SK-N-SH treated with all-trans-retinoic acid at 6 μM for 48 hours (cell line): ENCODE data around the gene IQCC.

Source experiments
- BACH2 ChIP-seq: fragments of 250-450 bp; sonication (Bioruptor Pico); IDR thresholded peaks from 2 replicates; pipeline ENCODE4 v1.9.0; 2021; ENCODE audit warnings: mild to moderate bottlenecking, borderline replicate concordance
- CREB5 ChIP-seq: fragments of 250-450 bp; sonication (Bioruptor Pico); IDR thresholded peaks from 2 replicates; pipeline ENCODE4 v1.5.1; 2020; ENCODE audit warnings: low read depth, mild to moderate bottlenecking, moderate library complexity
- ESRRG ChIP-seq: fragments of 250-450 bp; sonication (Bioruptor Pico); IDR thresholded peaks from 2 replicates; pipeline ENCODE4 v1.6.1; 2021; ENCODE audit warnings: mild to moderate bottlenecking
- GLIS3 ChIP-seq: fragments of 250-450 bp; sonication (Bioruptor Pico); IDR thresholded peaks from 2 replicates; pipeline ENCODE4 v1.5.0; 2020; ENCODE audit warnings: mild to moderate bottlenecking, moderate library complexity
- ISL1 ChIP-seq: fragments of 250-450 bp; sonication (Bioruptor Pico); IDR thresholded peaks from 2 replicates; pipeline ENCODE4 v2.1.2; 2022; ENCODE audit warnings: mild to moderate bottlenecking, moderate library complexity
- OSR1 ChIP-seq: fragments of 250-450 bp; sonication (Bioruptor Pico); IDR thresholded peaks from 2 replicates; pipeline ENCODE4 v1.8.0; 2022; ENCODE audit warnings: moderate library complexity, mild to moderate bottlenecking, inconsistent platforms
- PATZ1 ChIP-seq: fragments of 250-450 bp; sonication (Bioruptor Pico); IDR thresholded peaks from 2 replicates; pipeline ENCODE4 v1.8.0; 2020; ENCODE audit warnings: mild to moderate bottlenecking, moderate library complexity, borderline replicate concordance
- PPARA ChIP-seq: fragments of 250-450 bp; sonication (Bioruptor Pico); IDR thresholded peaks from 2 replicates; pipeline ENCODE4 v1.5.0; 2020; ENCODE audit warnings: mild to moderate bottlenecking, borderline replicate concordance
- RARB ChIP-seq: fragments of 250-450 bp; sonication (Bioruptor Pico); IDR thresholded peaks from 2 replicates; pipeline ENCODE4 v1.8.0; 2021; ENCODE audit warnings: mild to moderate bottlenecking, moderate library complexity
- SNAI2 ChIP-seq: fragments of 250-450 bp; sonication (Bioruptor Pico); IDR thresholded peaks from 2 replicates; pipeline ENCODE4 v1.5.0; 2020; ENCODE audit warnings: mild to moderate bottlenecking, moderate library complexity
- ZC3H10 ChIP-seq: fragments of 250-450 bp; sonication (Bioruptor Pico); IDR thresholded peaks from 2 replicates; pipeline ENCODE4 v1.5.1; 2021; ENCODE audit warnings: mild to moderate bottlenecking, moderate library complexity
- ZFP3 ChIP-seq: fragments of 250-450 bp; sonication (Bioruptor Pico); IDR thresholded peaks from 2 replicates; pipeline ENCODE4 v1.5.0; 2020; ENCODE audit warnings: mild to moderate bottlenecking, moderate library complexity
- ZNF565 ChIP-seq: fragments of 450-650 bp; formaldehyde crosslinking; conservative IDR thresholded peaks from 2 replicates; pipeline ENCODE4 v1.5.0; 2020; ENCODE audit warnings: low read depth, mild to moderate bottlenecking, moderate library complexity
- TF ChIP-seq, protein P1 (sequence below): fragments of 250-450 bp; sonication (Bioruptor Pico); IDR thresholded peaks from 2 replicates; pipeline ENCODE4 v1.5.1; 2021; ENCODE audit warnings: mild to moderate bottlenecking, moderate library complexity

- TF ChIP-seq PATZ1 (CRISPR knock-in tag) (no peak), ESRRG (CRISPR knock-in tag) (no peak), OSR1 (CRISPR knock-in tag) (no peak), ZFP3 (CRISPR knock-in tag) (no peak), BACH2 (no peak), ZC3H10 (CRISPR knock-in tag) (no peak), PPARA (CRISPR knock-in tag) (no peak), ZNF565 (CRISPR knock-in tag) (no peak), ISL1 (no peak), RARB (CRISPR knock-in tag) (no peak), CREB5 (CRISPR knock-in tag) (no peak), GLIS3 (CRISPR knock-in tag) (no peak), SNAI2 (CRISPR knock-in tag) (no peak)
- TF ChIP-seq, protein P1, sequence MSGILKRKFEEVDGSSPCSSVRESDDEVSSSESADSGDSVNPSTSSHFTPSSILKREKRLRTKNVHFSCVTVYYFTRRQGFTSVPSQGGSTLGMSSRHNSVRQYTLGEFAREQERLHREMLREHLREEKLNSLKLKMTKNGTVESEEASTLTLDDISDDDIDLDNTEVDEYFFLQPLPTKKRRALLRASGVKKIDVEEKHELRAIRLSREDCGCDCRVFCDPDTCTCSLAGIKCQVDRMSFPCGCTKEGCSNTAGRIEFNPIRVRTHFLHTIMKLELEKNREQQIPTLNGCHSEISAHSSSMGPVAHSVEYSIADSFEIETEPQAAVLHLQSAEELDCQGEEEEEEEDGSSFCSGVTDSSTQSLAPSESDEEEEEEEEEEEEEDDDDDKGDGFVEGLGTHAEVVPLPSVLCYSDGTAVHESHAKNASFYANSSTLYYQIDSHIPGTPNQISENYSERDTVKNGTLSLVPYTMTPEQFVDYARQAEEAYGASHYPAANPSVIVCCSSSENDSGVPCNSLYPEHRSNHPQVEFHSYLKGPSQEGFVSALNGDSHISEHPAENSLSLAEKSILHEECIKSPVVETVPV (CRISPR knock-in tag), result no peak
Measured at GRCh38 chr1:32181065-32181464, 24.4 kb upstream of the IQCC start.
